Activated CD4-positive, alpha-beta memory T cell treated with anti-CD3 and anti-CD28 coated beads for 36 hours (primary cell): Measurements from ENCODE around the gene CBLN2. TPM values are rescaled to one million over a fixed set of nuclear protein-coding genes. Genes with fewer than 3 reads are reported as not detected.
A peak's percentile ranks its signal among the peaks of the same experiment; 100 is the strongest.

Experiments used
- CTCF ChIA-PET: fragments of 350-600 bp; sonication (Branson Sonifier 250); formaldehyde crosslinking; loops from one replicate; lab custom pipeline; 2021; ENCODE audit warnings: antibody characterized with exemption, inconsistent platforms; lab: Charles Lee
- POLR2A ChIA-PET: fragments of 350-600 bp; sonication (Branson Sonifier 250); formaldehyde crosslinking; loops from one replicate; lab custom pipeline; 2021; ENCODE audit warnings: antibody characterized with exemption; lab: Charles Lee
- DNase-seq: peaks from one replicate; pipeline ENCODE4 v3.0.0-alpha.2; 2020
- H3K27ac Mint-ChIP-seq: one replicate; pipeline ENCODE4 v1.8.0; 2021; ENCODE audit warnings: mixed read lengths
- H3K27me3 Mint-ChIP-seq: one replicate; pipeline ENCODE4 v1.8.0; 2021; ENCODE audit warnings: mixed read lengths
- H3K36me3 Mint-ChIP-seq: one replicate; pipeline ENCODE4 v1.8.0; 2021; ENCODE audit warnings: mixed read lengths
- H3K4me1 Mint-ChIP-seq: one replicate; pipeline ENCODE4 v1.8.0; 2021; ENCODE audit warnings: low read depth, mixed read lengths
- H3K4me3 Mint-ChIP-seq: one replicate; pipeline ENCODE4 v1.8.0; 2021; ENCODE audit warnings: mild to moderate bottlenecking, mixed read lengths
- H3K9me3 Mint-ChIP-seq: one replicate; pipeline ENCODE4 v1.8.0; 2021; ENCODE audit warnings: mixed read lengths
- intact Hi-C: fragments of 100-400 bp; cut with micrococcal nuclease; formaldehyde crosslinking; loops from one replicate; pipeline ENCODE4 v1.15.1; 2023
- total RNA-seq, 2 experiments: library from RNA; stranded (reverse); gene quantifications; one replicate each; pipeline ENCODE4 v1.2.3, GENCODE V29; 2021

CBLN2 gene
- not detected for total RNA-seq

DNA sequence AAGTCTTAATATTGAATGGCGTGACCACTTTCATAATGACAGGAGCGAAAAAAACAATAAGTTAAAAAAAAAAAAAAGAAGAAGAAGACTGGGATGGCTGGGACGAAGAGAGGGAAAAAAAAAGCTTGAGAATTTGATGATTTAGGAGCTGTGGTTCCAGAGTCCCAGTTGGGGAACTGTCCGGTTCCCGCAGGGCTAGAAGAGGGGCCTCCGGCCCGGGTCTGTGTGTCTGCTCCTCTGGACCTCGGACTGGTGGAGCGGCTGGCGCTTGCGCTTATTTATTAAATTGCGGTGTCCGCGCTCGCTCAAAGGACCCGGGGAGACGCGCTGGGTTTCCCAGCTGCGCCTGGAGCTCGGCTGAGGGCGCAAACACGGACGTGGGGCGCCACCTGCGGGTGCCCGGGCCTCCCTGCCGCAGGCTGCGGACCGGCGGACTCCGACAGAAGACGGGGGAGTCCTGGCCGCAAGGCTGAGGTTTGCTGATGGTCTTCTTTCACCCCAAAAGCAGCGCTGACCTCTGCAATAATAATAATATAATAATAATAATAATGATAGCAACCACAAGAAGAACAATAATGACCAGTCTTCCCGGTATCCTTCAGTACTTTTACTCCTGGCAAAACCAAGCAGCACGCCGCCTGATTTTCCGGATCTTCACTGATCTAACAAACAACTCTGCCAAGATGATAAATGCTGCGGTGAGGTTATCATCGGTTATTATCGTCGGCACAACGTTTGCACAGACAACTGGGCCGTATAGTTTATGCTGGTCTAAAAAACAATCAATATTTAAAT lies at the start of gene CBLN2:
Gene CBLN2 (minus strand): TSS at position 251 of the 795 bp plus-strand sequence. CDS start 2,182 bp downstream, outside the sequence.
- ChIA-PET CTCF (interaction anchor here (0.6 kb wide), 1 partner anchor 619 kb away, joined by 3 read pairs; no protein-coding TSS in a partner anchor), POLR2A (no interaction called here)
- Mint-ChIP-seq H3K27me3 (peaks cover 26% of the 10 kb centered on the region), H3K4me3 (no peak within 1 kb of the TSS), H3K9me3 (no peaks in the 10 kb centered on the region), H3K27ac (no peak within 1 kb of the TSS), H3K4me1 (no peaks in the 10 kb centered on the region), H3K36me3 (peaks cover 1% of the 10 kb centered on the region)
- peak; percentile 61 for DNase-seq
- intact Hi-C loops = loop anchor here (10.0 kb wide), 1 partner anchor 1609 kb away; no protein-coding TSS in a partner anchor

DNA sequence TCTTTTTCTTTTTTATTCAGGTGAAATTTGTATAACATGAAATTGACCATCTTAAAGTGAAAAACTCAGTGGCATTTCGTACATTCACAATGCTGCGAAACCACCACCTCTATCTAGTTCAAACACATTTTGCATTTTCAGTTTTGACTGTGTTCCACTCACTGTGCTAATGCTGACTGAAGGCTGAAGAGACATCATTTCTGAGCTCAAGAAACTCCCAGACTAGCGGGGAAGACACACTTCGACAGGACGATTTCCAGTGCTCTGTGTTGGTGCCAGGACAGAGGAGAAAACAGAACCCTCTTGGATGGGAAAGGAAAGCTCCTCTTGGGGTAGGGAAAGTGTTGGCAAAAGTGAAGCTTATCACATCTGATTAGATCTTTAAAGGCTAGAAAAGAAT lies 44.2 kb upstream of the CBLN2 start:
- H3K4me1 Mint-ChIP-seq = no peaks in the 10 kb centered on the region
- POLR2A ChIA-PET = no interaction called here
- H3K27me3 Mint-ChIP-seq = no peaks in the 10 kb centered on the region
- intact Hi-C loops = no loop called here
- H3K4me3 Mint-ChIP-seq = no peak overlapping the region
- H3K36me3 Mint-ChIP-seq = no peaks in the 10 kb centered on the region
- CTCF ChIA-PET = no interaction called here
- H3K27ac Mint-ChIP-seq = no peak overlapping the region
- DNase-seq = no peak
- no peaks in the 10 kb centered on the region for H3K9me3 Mint-ChIP-seq

DNA sequence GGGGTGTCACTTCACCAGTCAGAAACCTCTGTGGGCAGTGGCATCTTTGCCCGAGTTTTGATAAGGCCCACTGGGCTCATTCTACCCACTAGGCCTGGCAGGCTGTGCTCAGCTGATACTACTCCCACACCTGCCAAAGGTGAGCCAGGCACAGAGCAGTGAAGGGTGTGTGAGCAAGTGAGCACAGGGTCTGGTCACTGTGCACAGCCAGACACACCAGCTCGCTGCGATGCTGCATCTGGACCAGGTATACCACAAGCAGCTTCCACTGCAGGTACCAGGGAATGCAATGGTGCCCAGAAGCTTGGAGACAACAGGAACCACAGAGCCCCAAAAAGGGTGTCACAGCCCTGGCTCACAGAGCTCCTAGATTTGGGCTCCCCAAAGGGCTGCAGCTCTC lies 40.6 kb upstream of the CBLN2 start:
- Mint-ChIP-seq H3K36me3 (no peaks in the 10 kb centered on the region), H3K27me3 (no peaks in the 10 kb centered on the region), H3K4me3 (no peak overlapping the region), H3K4me1 (no peaks in the 10 kb centered on the region), H3K9me3 (no peaks in the 10 kb centered on the region), H3K27ac (no peak overlapping the region)
- DNase-seq = no peak
- intact Hi-C loops = no loop called here
- ChIA-PET POLR2A (no interaction called here), CTCF (no interaction called here)

DNA sequence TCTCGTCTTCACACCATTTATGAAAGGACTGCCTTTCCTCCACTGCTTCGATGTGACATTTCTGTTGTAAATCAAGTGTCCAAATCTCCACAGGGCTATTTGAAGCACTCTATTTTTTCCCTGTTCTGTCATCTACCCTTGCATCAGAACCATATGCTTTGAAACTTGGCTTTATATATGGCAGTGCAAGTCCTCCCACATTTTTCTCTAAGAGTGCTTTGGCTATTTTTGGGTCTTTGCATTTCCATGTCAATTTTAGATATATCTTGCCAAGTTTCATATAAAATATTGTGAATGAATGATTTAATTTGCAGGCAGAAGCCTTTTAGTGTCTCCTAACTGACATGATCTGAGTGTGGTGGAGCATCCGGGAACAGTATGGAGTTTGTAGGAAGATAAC lies 37.8 kb upstream of the CBLN2 start:
- no peaks in the 10 kb centered on the region for H3K27me3 Mint-ChIP-seq
- no peak for DNase-seq
- H3K4me3 Mint-ChIP-seq = no peak overlapping the region
- no peaks in the 10 kb centered on the region for H3K36me3 Mint-ChIP-seq
- H3K27ac Mint-ChIP-seq = no peak overlapping the region
- intact Hi-C loops = no loop called here
- ChIA-PET CTCF (no interaction called here), POLR2A (no interaction called here)
- H3K4me1 Mint-ChIP-seq = no peaks in the 10 kb centered on the region
- no peaks in the 10 kb centered on the region for H3K9me3 Mint-ChIP-seq

DNA sequence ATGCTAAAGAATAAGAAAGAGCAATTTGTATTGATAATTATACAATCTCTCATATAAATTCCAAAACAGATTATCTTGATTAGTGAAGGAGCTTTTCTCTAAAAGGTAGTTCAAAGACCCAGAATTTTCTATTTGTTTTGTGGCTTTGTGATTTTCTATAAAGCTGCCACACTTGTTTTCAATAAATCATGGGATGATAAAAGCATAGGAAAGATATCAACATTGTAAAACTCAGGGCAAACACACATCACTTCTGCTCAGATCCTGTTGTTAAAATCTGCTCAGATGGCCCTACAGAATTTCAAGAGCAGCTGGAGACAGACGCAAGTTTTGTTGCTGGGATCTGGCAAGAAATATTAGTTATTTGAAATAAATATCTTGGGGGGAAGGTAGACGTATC lies 28.8 kb upstream of the CBLN2 start:
- no peaks in the 10 kb centered on the region for H3K27me3 Mint-ChIP-seq
- ChIA-PET CTCF (no interaction called here), POLR2A (no interaction called here)
- H3K4me3 Mint-ChIP-seq = no peak overlapping the region
- intact Hi-C loops = no loop called here
- H3K4me1 Mint-ChIP-seq = no peaks in the 10 kb centered on the region
- H3K27ac Mint-ChIP-seq = no peak overlapping the region
- H3K9me3 Mint-ChIP-seq = peaks cover 6% of the 10 kb centered on the region
- H3K36me3 Mint-ChIP-seq = no peaks in the 10 kb centered on the region
- DNase-seq = no peak

DNA sequence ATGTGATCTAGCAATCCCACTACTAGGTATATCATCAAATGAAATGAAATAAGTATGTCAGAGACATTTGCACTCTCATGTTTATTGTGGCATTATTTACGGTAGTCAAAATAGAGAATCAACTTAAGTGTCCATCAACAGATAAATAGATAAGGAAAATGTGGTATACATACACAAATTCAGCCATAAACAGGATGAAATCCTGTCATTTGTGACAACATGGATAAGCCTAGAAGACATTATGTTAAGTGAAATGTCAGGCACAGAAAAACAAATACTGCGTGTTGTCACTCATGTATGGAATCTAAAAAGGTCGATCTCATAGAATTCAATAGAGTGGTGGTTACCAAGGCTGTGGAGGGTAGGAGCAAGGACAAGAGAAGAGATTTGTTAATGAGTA lies 22.1 kb upstream of the CBLN2 start:
- Mint-ChIP-seq H3K4me1 (no peaks in the 10 kb centered on the region), H3K36me3 (no peaks in the 10 kb centered on the region), H3K27ac (no peak overlapping the region), H3K4me3 (no peak overlapping the region), H3K9me3 (peaks cover 15% of the 10 kb centered on the region), H3K27me3 (no peaks in the 10 kb centered on the region)
- POLR2A ChIA-PET = no interaction called here
- CTCF ChIA-PET = no interaction called here
- no peak for DNase-seq
- intact Hi-C loops = no loop called here

DNA sequence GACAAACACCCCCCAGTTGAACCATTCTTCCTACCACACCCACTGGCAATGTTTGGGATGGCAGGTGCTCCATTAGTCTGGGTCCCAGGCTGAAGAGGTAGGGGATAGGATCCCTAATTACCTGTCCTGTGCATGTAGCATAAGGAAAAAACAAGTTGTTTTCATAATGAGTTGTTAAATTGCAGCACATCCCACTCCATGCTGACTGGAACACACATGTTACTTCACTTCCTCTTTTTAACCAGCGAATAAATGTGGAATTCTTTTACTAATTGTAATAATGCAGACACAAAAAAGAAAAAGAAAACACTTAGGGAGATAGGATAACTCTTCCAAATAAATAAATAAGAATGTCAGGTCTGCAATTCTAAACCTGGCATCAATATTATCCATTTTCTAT lies 11.8 kb upstream of the CBLN2 start:
- no peak for DNase-seq
- Mint-ChIP-seq H3K4me1 (peaks cover 2% of the 10 kb centered on the region), H3K36me3 (no peaks in the 10 kb centered on the region), H3K27ac (no peak overlapping the region), H3K9me3 (no peaks in the 10 kb centered on the region), H3K27me3 (no peaks in the 10 kb centered on the region), H3K4me3 (no peak overlapping the region)
- intact Hi-C loops = no loop called here
- POLR2A ChIA-PET = no interaction called here
- CTCF ChIA-PET = no interaction called here

DNA sequence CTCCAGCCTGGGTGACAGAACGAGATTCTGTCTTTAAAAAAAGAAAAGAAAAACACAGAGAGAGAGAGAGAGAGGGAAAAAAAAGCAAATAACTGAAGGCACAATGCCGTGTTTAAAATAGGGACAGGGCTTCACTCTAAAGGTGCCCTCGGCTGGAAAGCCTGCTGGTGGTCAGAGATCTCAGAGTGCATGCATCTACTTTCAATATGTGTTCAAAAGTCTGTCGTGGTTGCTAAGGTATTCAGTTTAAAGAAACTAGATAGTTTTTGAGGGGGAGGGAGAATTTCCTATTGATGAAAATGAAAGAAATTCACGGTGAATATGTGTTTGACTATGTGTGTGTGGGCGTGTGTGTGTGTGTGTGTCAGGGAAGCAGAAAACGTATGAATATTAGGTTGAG lies 11.0 kb upstream of the CBLN2 start:
- peaks cover 2% of the 10 kb centered on the region for H3K4me1 Mint-ChIP-seq
- no peaks in the 10 kb centered on the region for H3K36me3 Mint-ChIP-seq
- H3K9me3 Mint-ChIP-seq = no peaks in the 10 kb centered on the region
- H3K4me3 Mint-ChIP-seq = no peak overlapping the region
- H3K27me3 Mint-ChIP-seq = no peaks in the 10 kb centered on the region
- ChIA-PET CTCF (no interaction called here), POLR2A (no interaction called here)
- no peak for DNase-seq
- no peak overlapping the region for H3K27ac Mint-ChIP-seq
- intact Hi-C loops = no loop called here

DNA sequence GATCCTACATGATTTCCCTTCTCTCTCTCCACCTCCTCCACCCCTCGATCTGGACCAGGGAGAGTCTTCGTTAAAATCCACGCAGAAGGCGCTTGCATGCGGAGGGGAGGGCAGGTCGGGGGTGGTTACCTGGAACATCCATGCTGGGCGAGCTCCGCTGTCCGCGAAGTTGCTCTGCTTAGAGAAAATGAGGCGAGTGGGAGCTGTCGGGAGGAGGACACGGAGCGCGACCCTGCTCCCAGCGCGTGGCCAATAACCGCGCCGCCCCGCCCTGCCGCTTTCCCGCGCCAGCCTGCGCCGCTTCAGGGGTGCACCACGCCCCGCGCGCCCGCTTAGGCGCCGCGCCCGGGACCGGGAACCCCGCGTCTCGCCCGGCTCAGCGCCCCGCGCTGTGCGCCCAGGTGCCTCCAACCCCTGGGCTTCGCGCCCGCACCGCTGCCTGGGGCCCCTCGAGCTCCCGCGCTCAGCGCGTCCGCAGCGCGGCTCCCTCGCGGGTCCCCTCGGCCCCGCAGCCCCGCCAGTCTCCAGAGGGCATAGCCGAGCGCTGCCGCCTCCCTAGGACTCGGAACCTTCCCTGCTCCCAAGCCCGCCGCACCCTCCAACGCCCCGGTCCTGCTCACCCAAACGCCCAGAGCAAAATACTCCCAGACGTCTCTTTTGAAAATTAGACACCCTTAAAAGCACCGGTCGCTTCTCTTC lies 636 bp downstream of the CBLN2 start:
- H3K4me3 Mint-ChIP-seq = no peak overlapping the region
- CTCF ChIA-PET = interaction anchor here (0.6 kb wide), 1 partner anchor 618 kb away, joined by 3 read pairs; no protein-coding TSS in a partner anchor
- no peaks in the 10 kb centered on the region for H3K4me1 Mint-ChIP-seq

DNA sequence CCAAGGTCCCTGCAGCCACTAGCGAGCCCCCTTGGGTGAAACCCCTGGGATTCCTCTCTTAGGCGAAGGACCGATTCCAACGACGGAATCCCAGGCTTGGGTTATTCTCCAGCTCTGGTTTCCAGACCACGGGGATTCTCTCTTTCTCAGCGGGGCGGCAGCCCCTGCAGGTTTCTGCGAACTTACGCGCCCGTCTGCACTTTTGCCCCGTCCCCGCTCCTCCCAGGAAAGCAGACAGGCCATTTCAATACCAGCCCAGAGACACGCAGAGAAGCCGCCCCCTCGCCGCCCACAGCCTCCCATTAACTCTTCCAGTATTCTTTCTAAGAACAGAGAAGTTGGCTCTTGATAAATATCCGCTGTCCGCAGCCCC lies 1.2 kb downstream of the CBLN2 start:
- peaks cover 26% of the 10 kb centered on the region for H3K27me3 Mint-ChIP-seq
- H3K4me3 Mint-ChIP-seq = no peak overlapping the region
- no peaks in the 10 kb centered on the region for H3K9me3 Mint-ChIP-seq
- peaks cover 1% of the 10 kb centered on the region for H3K36me3 Mint-ChIP-seq
- ChIA-PET CTCF (no interaction called here), POLR2A (no interaction called here)
- no peak overlapping the region for H3K27ac Mint-ChIP-seq
- intact Hi-C loops = loop anchor here (10.0 kb wide), 1 partner anchor 1608 kb away; no protein-coding TSS in a partner anchor
- no peak for DNase-seq
- no peaks in the 10 kb centered on the region for H3K4me1 Mint-ChIP-seq

More for the DNA sequence above, 636 bp downstream of the CBLN2 start:
- Mint-ChIP-seq H3K27ac (no peak overlapping the region), H3K9me3 (no peaks in the 10 kb centered on the region), H3K27me3 (peaks cover 26% of the 10 kb centered on the region), H3K36me3 (peaks cover 1% of the 10 kb centered on the region)
- POLR2A ChIA-PET = no interaction called here
- intact Hi-C loops = loop anchor here (10.0 kb wide), 1 partner anchor 1609 kb away; no protein-coding TSS in a partner anchor
- DNase-seq = no peak

DNA sequence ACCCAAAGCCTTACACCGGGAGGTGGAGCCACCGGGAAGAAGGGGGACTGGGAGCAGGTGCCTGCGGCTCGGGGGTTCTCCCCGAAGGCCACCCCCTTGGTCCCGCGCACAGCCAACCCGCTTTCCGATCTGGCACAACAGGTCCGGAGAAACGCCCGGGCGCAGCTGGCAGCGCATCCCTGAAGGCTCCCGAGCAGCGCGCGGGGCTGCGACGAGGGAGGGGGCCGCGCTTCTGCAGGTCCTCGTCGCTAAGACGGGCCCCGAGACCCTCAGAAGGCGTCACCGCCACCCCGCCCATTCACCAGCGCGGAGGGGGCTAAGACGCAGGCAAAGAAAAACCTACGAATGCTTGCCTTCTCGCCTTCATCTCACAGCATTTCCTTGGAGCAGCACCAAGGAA lies 1.8 kb downstream of the CBLN2 start:
- H3K27ac Mint-ChIP-seq = no peak overlapping the region
- H3K36me3 Mint-ChIP-seq = peaks cover 1% of the 10 kb centered on the region
- H3K27me3 Mint-ChIP-seq = peaks cover 26% of the 10 kb centered on the region
- no peak overlapping the region for H3K4me3 Mint-ChIP-seq
- intact Hi-C loops = loop anchor here (10.0 kb wide), 1 partner anchor 1608 kb away; no protein-coding TSS in a partner anchor
- ChIA-PET POLR2A (no interaction called here), CTCF (no interaction called here)
- no peaks in the 10 kb centered on the region for H3K4me1 Mint-ChIP-seq
- no peak for DNase-seq
- H3K9me3 Mint-ChIP-seq = no peaks in the 10 kb centered on the region

DNA sequence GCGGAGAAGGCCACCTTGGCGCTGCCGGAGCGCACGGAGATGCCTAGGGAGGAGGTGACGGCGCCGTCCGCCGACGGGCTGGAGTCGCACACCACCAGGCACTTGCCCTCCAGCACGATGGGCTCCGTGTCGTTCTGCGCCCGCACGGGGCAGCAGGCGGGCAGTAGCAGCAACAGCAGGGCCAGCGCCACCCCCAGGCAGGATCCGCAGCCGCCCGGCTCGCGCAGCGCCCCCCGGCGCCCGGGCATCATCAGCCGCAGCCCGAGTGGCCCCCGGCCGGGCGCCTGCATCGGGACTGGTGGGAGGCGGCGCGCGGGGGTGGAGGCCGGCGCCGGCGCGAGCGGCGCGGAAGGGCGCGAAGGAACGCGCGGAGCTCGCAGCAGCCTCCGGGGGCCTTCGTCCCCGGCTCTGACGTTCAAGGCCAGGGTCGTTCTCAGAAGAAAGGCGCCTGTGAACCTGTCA lies 2.2 kb downstream of the CBLN2 start:
- DNase-seq = no peak

More for the DNA sequence above, 2.2 kb downstream of the CBLN2 start:
- ChIA-PET CTCF (no interaction called here), POLR2A (no interaction called here)
- Mint-ChIP-seq H3K27ac (no peak overlapping the region), H3K36me3 (peaks cover 1% of the 10 kb centered on the region), H3K9me3 (no peaks in the 10 kb centered on the region), H3K4me1 (no peaks in the 10 kb centered on the region), H3K4me3 (no peak overlapping the region), H3K27me3 (peaks cover 26% of the 10 kb centered on the region)
- intact Hi-C loops = loop anchor here (10.0 kb wide), 1 partner anchor 1607 kb away; no protein-coding TSS in a partner anchor
